SKM-1 (cell line): ENCODE data around the gene NDUFS8.
"Not testable (repeated sequence)": the region's sequence is repeated elsewhere in the genome, so short reads cannot be mapped to it uniquely, and the experiment has no call there.

Source experiments
- DNase-seq: peaks from one replicate; lab custom pipeline; 2025; ENCODE audit not compliant: unreplicated experiment; lab: John Stamatoyannopoulos, UW

Gene NDUFS8

GRCh38 chr11:68030318-68031143 lies at the start of gene NDUFS8:
Gene NDUFS8 (plus strand): TSS chr11:68030681. CDS start chr11:68032152, 1,471 bp downstream.
- peak; percentile 98 for DNase-seq

GRCh38 chr11:67981226-67981625 lies 49.3 kb upstream of the NDUFS8 start:
- DNase-seq, result not testable (repeated sequence)

GRCh38 chr11:67982255-67982857 lies 48.1 kb upstream of the NDUFS8 start:
- not testable (repeated sequence) for DNase-seq

GRCh38 chr11:67983951-67984350 lies 46.5 kb upstream of the NDUFS8 start:
- DNase-seq, result no peak

- DNase-seq, result not testable (repeated sequence)
Observed at GRCh38 chr11:67985302-67985701, 45.2 kb upstream of the NDUFS8 start.

- DNase-seq, result not testable (repeated sequence)
Observed at GRCh38 chr11:67990546-67991346, 39.7 kb upstream of the NDUFS8 start.

- DNase-seq, result not testable (repeated sequence)
Observed at GRCh38 chr11:67991347-67992121, 38.9 kb upstream of the NDUFS8 start.

- DNase-seq, result not testable (repeated sequence)
Observed at GRCh38 chr11:67993821-67994220, 36.7 kb upstream of the NDUFS8 start.

GRCh38 chr11:67994387-67994786 lies 36.1 kb upstream of the NDUFS8 start:
- DNase-seq, result not testable (repeated sequence)

GRCh38 chr11:67995129-67995528 lies 35.4 kb upstream of the NDUFS8 start:
- not testable (repeated sequence) for DNase-seq

GRCh38 chr11:67995579-67995978 lies 34.9 kb upstream of the NDUFS8 start:
- DNase-seq, result not testable (repeated sequence)

GRCh38 chr11:67996051-67996450 lies 34.4 kb upstream of the NDUFS8 start:
- DNase-seq, result no peak

GRCh38 chr11:67996622-67997474 lies 33.6 kb upstream of the NDUFS8 start:
- DNase-seq, result no peak

- DNase-seq, result no peak
Observed at GRCh38 chr11:67997475-67997921, 33.0 kb upstream of the NDUFS8 start.

- DNase-seq, result no peak
Observed at GRCh38 chr11:67998150-67999045, 32.1 kb upstream of the NDUFS8 start.

- DNase-seq, result no peak
Observed at GRCh38 chr11:67999201-67999629, 31.3 kb upstream of the NDUFS8 start.

GRCh38 chr11:67999704-68000103 lies 30.8 kb upstream of the NDUFS8 start:
- no peak for DNase-seq

GRCh38 chr11:68002575-68002937 lies 27.9 kb upstream of the NDUFS8 start:
- DNase-seq, result peak; percentile 66
